Upper lobe of left lung (tissue), 4 donors: Measurements from ENCODE around the gene VPS37B.

Experiments used
- CTCF ChIP-seq, 6 experiments: fragments of 450-650 bp in 4 of 6; fragments of 200-600 bp in 2 of 6; sonication (generic) in 2 of 6; IDR thresholded peaks; one replicate each; pipeline ENCODE4 v1.5.1; 2016 to 2019; ENCODE audit warnings: antibody characterized with exemption in 6 of 6
- POLR2A ChIP-seq, 4 donors: fragments of 450-650 bp; IDR thresholded peaks; one replicate each; pipeline ENCODE4 v1.5.1; 2016 to 2017; ENCODE audit warnings: antibody characterized with exemption in 4 of 4, mild to moderate bottlenecking in 2 of 4
- POLR2AphosphoS5 ChIP-seq, 2 donors: sonication (generic); formaldehyde crosslinking; IDR thresholded peaks; one replicate each; pipeline ENCODE4 v1.5.1; 2017; ENCODE audit warnings: antibody characterized with exemption in 2 of 2

GRCh38 chr12:122820838-122821271 lies 75.1 kb downstream of the VPS37B start:
- TF ChIP-seq CTCF (IDR thresholded peaks at IDR 0.05) (no peak), POLR2A (IDR thresholded peaks at IDR 0.05) (no peak), POLR2AphosphoS5 (IDR thresholded peaks at IDR 0.05) (no peak)
